PC-9 (cell line): ENCODE data around the gene ZFP36L1. TPM values are rescaled to one million over a fixed set of nuclear protein-coding genes. Genes with fewer than 3 reads are reported as not detected.

Experiments used
- BruUV-seq: library from RNA; stranded (reverse); fragments of 400-500 nt; replicated peaks from 2 replicates; lab custom pipeline; 2021; lab: Mats Ljungman, UMichigan
- CTCF ChIA-PET: fragments of 300-600 bp; sonication (Branson Sonifier 250); formaldehyde crosslinking; loops from one replicate; lab custom pipeline; 2022; ENCODE audit warnings: antibody characterized with exemption; lab: Charles Lee
- POLR2A ChIA-PET: fragments of 300-600 bp; sonication (Branson Sonifier 250); formaldehyde crosslinking; loops from one replicate; lab custom pipeline; 2022; ENCODE audit warnings: antibody characterized with exemption; ENCODE audit not compliant: unreplicated experiment; lab: Charles Lee
- DNase-seq, 2 experiments: peaks; one replicate each; pipeline versions ENCODE4 v3.0.0 to v3.0.0-alpha.2; 2015 to 2022; ENCODE audit warnings: mixed read lengths in 1 of 2
- H2AFZ ChIP-seq: fragments of 200-600 bp; sonication (generic); 2 replicates; pipeline ENCODE4 v1.8.1; 2017; ENCODE audit warnings: antibody characterized with exemption
- H3F3A ChIP-seq: fragments of 200-600 bp; sonication (generic); 2 replicates; pipeline ENCODE4 v1.8.1; 2017; ENCODE audit warnings: antibody characterized with exemption, mild to moderate bottlenecking, low read depth; ENCODE audit not compliant: insufficient read depth
- H3K27ac ChIP-seq: fragments of 200-600 bp; sonication (generic); 2 replicates; pipeline ENCODE4 v1.6.1; 2016; ENCODE audit warnings: mixed run types
- H3K27me3 ChIP-seq: fragments of 200-600 bp; sonication (generic); 2 replicates; pipeline ENCODE4 v1.6.1; 2016; ENCODE audit warnings: low read depth, mixed run types; ENCODE audit not compliant: insufficient read depth
- H3K36me3 ChIP-seq: fragments of 200-600 bp; sonication (generic); 2 replicates; pipeline ENCODE4 v1.6.1; 2016; ENCODE audit warnings: low read depth, mixed run types
- H3K4me1 ChIP-seq: fragments of 200-600 bp; sonication (generic); replicated peaks from 2 replicates; pipeline ENCODE4 v1.6.1; 2016; ENCODE audit warnings: mixed run types; ENCODE audit not compliant: insufficient read depth
- H3K4me2 ChIP-seq: fragments of 200-600 bp; sonication (generic); 2 replicates; pipeline ENCODE4 v1.6.1; 2017; ENCODE audit warnings: mixed run types
- H3K4me3 ChIP-seq: fragments of 200-600 bp; sonication (generic); 2 replicates; pipeline ENCODE4 v1.6.1; 2016; ENCODE audit warnings: mixed run types
- H3K79me2 ChIP-seq: fragments of 200-600 bp; sonication (generic); 2 replicates; pipeline ENCODE4 v1.6.1; 2017; ENCODE audit warnings: low read depth, mixed run types
- H3K9me2 ChIP-seq: fragments of 200-600 bp; sonication (generic); 2 replicates; pipeline ENCODE4 v1.8.1; 2017; ENCODE audit warnings: mild to moderate bottlenecking; ENCODE audit not compliant: insufficient read depth
- H3K9me3 ChIP-seq: fragments of 200-600 bp; sonication (generic); 2 replicates; pipeline ENCODE4 v1.8.1; 2016; ENCODE audit warnings: low read depth; ENCODE audit not compliant: insufficient read depth
- H4K20me1 ChIP-seq: fragments of 200-600 bp; sonication (generic); 2 replicates; pipeline ENCODE4 v1.8.1; 2017; ENCODE audit not compliant: insufficient read depth
- EZH2 ChIP-seq: fragments of 200-600 bp; sonication (generic); IDR thresholded peaks from 2 replicates; pipeline ENCODE4 v1.8.0; 2017; ENCODE audit warnings: antibody characterized with exemption, low read depth
- intact Hi-C: fragments of 100-400 bp; cut with micrococcal nuclease; formaldehyde crosslinking; loops from one replicate; pipeline ENCODE4 v1.10.0; 2022; ENCODE audit not compliant: unreplicated experiment
- total RNA-seq: library from RNA; stranded (reverse); gene quantifications from 2 replicates; pipeline ENCODE4 v1.2.3, GENCODE V29; 2021
- TF ChIP-seq, protein P1 (sequence below): fragments of 200-600 bp; sonication (generic); conservative IDR thresholded peaks from 2 replicates; pipeline ENCODE4 v1.6.1; 2017; ENCODE audit warnings: mixed run types, antibody characterized with exemption, mild to moderate bottlenecking, moderate library complexity

The ZFP36L1 gene
- total RNA-seq, 1 experiment from 2014 or later: 179 TPM

DNA sequence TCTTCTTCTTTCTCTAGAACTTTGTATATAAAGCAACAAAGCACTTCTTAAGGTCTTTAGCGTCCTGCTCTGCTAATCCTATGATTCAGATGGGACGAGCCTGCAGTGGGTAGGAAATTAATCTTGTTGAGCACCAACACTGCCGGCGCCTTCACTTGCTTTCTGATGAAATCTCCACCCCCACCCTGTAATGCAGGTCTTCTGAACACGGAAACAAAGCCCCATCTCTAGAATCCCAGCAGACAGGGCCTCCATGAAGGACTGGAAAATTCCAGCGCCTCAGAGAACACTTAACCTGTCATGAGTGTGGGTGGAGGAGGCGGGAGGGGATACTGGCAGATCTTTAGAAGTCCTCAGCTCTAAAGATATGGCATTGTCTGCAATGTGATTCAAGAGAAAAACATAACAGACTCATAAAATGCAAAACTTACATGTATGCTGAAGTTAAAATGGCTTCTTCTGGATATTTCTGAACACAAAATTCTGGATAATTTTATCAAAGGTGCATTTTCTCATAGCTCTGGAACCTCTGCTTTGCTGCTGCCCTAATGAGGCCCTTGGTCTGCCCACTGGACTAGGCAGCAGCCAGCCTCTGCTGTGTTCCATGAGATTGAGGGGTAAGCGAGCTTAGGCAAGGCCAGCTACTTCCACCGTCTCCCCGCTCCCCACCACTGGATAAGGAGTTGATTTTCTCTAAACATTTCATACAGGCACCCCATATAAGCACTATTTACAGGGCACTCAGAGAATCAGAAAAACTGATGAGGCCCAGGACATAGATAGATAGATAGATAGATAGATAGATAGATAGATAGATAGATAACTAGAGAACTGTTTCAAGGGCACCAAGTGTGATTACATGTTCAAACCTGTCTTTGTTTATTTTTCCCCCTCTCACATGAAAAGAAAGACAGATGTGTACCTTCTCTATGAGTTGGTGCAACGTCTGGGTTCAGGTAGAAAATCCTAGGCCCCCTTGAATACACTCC is 43.1 kb downstream of the ZFP36L1 start:
- H2AFZ ChIP-seq: no peak overlapping the region
- H3F3A ChIP-seq: no peaks in the 10 kb centered on the region
- H3K27ac ChIP-seq: no peak overlapping the region
- H3K9me2 ChIP-seq: no peaks in the 10 kb centered on the region
- H3K9me3 ChIP-seq: no peaks in the 10 kb centered on the region
- H3K27me3 ChIP-seq: no peaks in the 10 kb centered on the region
- POLR2A ChIA-PET: interaction anchor here (0.6 kb wide), 1 partner anchor 502 kb away, joined by 7 read pairs; no protein-coding TSS in a partner anchor
- no peak overlapping the region for H3K4me2 ChIP-seq
- DNase-seq: no peak
- CTCF ChIA-PET: no interaction called here
- no peak for TF ChIP-seq EZH2
- TF ChIP-seq, protein P1, sequence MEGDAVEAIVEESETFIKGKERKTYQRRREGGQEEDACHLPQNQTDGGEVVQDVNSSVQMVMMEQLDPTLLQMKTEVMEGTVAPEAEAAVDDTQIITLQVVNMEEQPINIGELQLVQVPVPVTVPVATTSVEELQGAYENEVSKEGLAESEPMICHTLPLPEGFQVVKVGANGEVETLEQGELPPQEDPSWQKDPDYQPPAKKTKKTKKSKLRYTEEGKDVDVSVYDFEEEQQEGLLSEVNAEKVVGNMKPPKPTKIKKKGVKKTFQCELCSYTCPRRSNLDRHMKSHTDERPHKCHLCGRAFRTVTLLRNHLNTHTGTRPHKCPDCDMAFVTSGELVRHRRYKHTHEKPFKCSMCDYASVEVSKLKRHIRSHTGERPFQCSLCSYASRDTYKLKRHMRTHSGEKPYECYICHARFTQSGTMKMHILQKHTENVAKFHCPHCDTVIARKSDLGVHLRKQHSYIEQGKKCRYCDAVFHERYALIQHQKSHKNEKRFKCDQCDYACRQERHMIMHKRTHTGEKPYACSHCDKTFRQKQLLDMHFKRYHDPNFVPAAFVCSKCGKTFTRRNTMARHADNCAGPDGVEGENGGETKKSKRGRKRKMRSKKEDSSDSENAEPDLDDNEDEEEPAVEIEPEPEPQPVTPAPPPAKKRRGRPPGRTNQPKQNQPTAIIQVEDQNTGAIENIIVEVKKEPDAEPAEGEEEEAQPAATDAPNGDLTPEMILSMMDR: no peak
- H4K20me1 ChIP-seq: no peaks in the 10 kb centered on the region
- H3K36me3 ChIP-seq: no peaks in the 10 kb centered on the region
- H3K4me3 ChIP-seq: no peak overlapping the region
- no peaks in the 10 kb centered on the region for H3K4me1 ChIP-seq
- no peaks in the 10 kb centered on the region for H3K79me2 ChIP-seq
- BruUV-seq: no TSS peak
- intact Hi-C loops: no loop called here

- TF ChIP-seq, protein P1: no peak
- no peak for TF ChIP-seq EZH2
- CTCF ChIA-PET: no interaction called here
- Histone ChIP-seq H3K9me2 (no peaks in the 10 kb centered on the region), H3K4me1 (no peaks in the 10 kb centered on the region), H3K4me3 (no peak overlapping the region), H3F3A (no peaks in the 10 kb centered on the region), H2AFZ (no peak overlapping the region), H3K27me3 (no peaks in the 10 kb centered on the region), H3K79me2 (no peaks in the 10 kb centered on the region), H3K27ac (no peak overlapping the region), H3K9me3 (no peaks in the 10 kb centered on the region), H3K4me2 (no peak overlapping the region), H3K36me3 (no peaks in the 10 kb centered on the region), H4K20me1 (no peaks in the 10 kb centered on the region)
- intact Hi-C loops: no loop called here
- DNase-seq: no peak
- no TSS peak for BruUV-seq
- POLR2A ChIA-PET: interaction anchor here (0.7 kb wide), 1 partner anchor 184 kb away, joined by 3 read pairs; no protein-coding TSS in a partner anchor
Observed at GRCh38 chr14:68748691-68749090, 44.2 kb downstream of the ZFP36L1 start.

- no peaks in the 10 kb centered on the region for H3K9me3 ChIP-seq
- BruUV-seq: no TSS peak
- no peaks in the 10 kb centered on the region for H3K9me2 ChIP-seq
- no peaks in the 10 kb centered on the region for H3K27me3 ChIP-seq
- no peaks in the 10 kb centered on the region for H3K36me3 ChIP-seq
- H4K20me1 ChIP-seq: no peaks in the 10 kb centered on the region
- POLR2A ChIA-PET: interaction anchor here (0.7 kb wide), 1 partner anchor 183 kb away, joined by 3 read pairs; no protein-coding TSS in a partner anchor
- TF ChIP-seq EZH2: no peak
- TF ChIP-seq, protein P1: no peak
- no peak overlapping the region for H3K4me2 ChIP-seq
- H3K79me2 ChIP-seq: no peaks in the 10 kb centered on the region
- H3K4me3 ChIP-seq: no peak overlapping the region
- no peaks in the 10 kb centered on the region for H3K4me1 ChIP-seq
- no peak for DNase-seq
- H3F3A ChIP-seq: no peaks in the 10 kb centered on the region
- intact Hi-C loops: no loop called here
- H3K27ac ChIP-seq: no peak overlapping the region
- CTCF ChIA-PET: no interaction called here
- H2AFZ ChIP-seq: no peak overlapping the region
Observed at GRCh38 chr14:68748260-68748659, 44.6 kb downstream of the ZFP36L1 start.
